NCI-H345 (cell line): ENCODE results near the gene FKBP5.
"Not testable (repeated sequence)": the region's sequence is repeated elsewhere in the genome, so short reads cannot be mapped to it uniquely, and the experiment has no call there.

Experiments used
- DNase-seq: peaks from one replicate; lab custom pipeline; 2025; lab: John Stamatoyannopoulos, UW

FKBP5 gene

DNA sequence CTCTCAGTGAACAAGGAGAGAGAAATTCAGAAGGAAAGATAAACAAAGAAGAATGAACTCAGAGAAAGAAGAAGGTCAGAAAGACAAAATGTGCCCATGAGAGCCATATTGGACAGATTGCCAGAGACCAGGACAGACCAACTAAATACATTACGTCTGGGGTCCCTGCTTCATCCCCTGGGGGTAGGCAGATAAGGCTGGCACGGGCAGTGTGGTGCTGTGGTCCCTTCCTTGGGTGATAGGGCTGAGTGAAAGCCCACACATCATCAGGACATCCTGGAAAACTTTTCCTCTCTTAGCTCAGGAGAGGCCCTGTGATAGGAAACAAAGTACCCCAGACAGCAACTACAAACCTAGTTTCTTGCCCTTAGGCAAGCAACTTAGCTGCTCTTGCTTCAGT is 34.9 kb upstream of the FKBP5 start:
- no peak for DNase-seq

DNA sequence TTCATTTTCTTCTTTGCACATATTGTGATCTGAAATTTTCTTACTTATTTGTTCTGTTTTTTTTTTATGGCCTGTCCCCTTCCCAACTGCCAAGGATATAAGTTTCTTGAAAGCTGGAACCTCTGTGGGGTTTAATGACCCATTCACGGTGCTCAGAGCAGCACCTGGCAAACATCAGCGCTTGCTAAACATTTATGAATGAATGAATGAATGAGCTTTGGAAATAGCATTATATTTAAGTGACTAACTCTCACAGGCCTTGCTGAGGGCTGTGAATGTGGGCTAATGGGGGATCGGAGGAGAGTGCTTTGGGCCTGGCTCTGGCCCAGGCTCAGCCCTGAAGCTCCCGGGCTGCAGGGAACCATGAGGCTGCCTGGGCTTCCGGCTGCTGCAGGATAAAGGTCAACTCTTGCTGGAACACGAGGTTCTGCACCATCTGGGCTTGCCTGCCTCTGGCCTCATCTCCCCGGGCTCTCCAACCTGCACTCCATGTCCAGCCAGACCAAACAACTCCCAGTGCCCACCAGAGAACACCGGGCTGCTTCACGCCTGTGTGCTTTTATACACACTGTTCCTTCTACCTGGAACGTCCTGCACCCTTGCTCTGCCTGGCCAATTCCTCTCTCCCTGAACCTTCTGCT is 33.5 kb upstream of the FKBP5 start:
- no peak for DNase-seq

DNA sequence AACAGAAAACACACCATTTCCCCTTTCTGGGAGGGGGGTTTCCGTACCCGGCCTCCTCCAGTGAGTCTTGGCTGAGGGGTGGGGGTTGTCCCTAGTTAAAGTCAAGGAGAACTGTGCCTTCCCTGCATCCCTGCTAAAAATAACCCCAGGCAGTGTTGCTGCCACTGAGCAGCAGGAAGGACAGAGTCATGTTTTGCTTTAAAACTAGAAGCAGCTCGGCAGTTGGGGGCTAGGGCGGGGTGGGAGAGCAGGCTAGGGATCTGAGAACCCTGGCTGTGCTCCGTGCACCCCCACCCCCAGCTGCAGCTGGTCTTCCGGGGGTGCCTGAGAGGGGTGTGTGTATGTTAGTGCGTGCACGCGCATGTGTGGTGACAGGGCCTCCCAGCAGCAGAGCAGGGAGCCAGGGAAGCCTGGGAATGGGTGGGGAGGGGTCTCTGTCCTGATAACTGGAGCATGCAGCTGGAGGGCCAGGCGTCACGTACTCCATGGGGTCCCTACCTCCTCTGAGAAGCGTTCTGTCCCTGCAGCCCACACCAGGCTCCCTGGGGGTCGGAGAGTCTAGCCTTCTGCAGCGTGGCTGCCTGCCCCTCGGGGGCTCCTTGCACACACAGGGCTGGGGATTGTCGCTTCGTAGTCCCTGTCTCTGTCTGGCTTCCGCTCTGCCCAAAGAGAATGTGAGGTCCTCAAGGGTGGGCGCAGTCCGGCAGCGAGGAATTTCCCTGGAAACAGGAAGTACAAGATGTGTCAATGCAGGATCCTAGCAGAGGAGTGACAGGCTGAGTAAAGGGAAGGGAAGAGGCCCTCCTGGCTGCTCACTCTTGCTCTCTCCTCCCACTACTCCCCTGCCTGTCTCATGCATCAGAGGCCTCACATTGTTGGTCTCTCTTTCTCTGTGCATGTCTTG is 31.4 kb upstream of the FKBP5 start:
- DNase-seq = peak; percentile 2

DNA sequence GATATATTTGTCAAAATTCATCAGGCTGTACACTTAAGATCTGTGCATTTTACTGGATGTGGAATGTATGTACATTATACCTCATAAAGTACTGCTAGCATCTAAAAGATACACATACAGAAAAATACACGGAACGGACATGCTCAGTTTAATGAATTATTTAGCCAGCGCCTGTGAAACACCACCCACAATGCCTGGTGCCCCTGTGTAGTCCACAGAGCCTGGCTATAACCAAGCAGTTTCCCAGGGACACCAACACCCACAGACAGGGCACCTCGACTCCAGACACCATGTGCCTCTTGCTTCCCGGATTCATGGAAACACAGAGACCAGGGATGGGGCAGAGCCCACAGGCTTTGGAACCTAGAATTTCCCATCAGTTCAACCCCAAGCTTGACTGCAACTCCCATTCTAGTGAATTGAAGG is 30.7 kb upstream of the FKBP5 start:
- DNase-seq = no peak

DNA sequence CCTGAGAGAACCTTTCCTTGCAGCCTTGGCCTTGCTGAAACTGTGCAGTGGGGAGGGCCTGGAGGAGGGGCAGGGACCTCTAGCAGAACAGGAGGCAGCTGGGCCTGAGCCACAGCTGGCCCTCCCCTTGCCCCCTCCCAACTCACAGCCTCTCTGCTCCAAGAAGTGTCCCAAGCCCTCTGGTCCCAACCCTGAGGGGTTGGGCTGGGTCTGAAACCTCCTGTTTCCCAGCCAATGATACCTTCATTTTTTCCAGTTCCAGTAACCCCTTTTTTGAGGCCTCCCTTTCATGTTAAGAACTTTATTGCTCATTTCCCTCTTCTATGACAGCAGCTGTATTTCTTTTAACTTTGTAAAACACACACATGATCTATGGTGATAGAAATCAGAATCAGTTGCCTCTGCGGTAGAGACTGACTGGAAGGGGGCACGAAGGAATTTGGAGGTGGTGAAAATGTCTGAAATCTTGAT is 30.2 kb upstream of the FKBP5 start:
- DNase-seq = no peak

DNA sequence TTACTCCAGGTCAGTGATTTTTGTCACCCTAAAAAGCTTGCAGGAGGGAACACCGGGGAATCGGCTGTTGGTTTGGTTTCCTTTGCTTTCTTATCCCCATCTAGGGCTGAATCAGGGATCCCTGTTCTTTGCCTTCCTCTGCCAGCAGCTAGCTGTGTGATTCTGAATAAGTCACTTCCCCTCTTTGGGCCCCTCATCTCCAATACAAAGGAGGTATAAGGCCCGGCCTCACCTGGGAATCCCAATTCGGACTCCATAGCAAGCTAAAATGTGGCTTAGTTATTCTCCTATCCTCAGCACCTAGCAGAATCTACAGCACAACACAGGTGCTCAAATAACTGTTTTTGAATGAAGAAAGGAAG is 29.6 kb upstream of the FKBP5 start:
- DNase-seq = no peak

DNA sequence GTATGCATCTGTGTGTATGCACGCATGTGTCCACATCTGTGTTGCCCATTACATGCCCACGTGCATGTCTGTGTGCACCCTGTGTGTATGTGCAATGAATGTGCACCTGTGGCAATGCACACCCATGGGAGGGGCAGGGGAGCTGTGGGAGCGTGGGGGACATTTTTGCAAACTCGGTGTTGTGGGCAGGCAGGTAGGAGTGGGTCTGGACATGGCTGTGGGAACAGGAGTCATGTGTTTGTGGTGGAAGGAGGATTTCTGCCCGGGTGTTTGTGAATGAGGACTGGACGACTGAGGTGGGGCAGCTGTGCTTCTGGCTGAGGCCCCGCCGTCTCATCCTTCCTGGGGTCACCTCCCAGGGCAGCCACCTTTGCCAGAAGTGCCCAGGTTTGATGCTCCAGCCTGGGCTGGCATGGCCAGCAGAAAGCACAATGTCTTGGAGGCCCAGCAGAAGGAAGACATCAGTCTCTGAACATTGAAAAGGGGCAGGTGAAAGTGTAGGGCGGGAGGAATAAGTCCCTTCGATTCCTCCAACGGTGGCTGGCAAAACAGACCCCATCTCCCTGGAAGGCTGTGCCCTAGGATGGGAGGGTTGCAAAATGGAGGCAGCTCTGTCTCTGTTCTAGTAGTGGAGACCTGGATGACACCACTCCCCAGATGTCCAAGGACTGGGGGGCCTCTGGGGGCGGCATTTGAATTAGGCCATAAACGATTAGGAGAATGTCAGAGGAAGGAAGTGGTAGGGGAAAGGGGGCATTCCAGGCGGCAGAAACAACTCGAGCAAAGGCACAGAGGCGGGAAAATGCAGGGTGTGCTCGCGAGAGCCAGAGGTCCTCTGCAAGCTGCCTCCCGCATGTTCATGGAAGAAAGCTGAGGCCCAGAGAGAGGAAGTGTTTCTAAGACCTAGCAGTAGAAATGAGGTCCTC is 29.0 kb upstream of the FKBP5 start:
- no peak for DNase-seq

DNA sequence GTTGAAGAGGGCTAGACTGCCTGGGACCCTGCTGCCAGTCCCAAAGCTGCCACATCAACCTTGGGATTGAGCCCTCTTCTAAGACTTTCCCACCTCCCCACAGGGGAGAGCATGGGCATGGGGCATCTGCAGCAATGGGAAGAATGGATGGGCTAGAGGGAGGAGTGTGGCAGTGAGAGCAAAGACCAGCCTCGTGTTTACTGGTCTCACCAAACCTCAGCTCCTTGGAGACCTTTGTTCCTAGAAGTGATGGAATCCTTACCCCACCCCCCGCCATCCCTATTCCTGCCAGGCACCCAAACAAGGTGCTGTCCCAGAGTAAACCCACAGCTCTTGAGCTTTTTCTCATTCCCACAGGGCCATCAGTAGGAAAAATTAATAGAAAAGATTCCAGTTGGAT is 28.1 kb upstream of the FKBP5 start:
- DNase-seq = no peak

DNA sequence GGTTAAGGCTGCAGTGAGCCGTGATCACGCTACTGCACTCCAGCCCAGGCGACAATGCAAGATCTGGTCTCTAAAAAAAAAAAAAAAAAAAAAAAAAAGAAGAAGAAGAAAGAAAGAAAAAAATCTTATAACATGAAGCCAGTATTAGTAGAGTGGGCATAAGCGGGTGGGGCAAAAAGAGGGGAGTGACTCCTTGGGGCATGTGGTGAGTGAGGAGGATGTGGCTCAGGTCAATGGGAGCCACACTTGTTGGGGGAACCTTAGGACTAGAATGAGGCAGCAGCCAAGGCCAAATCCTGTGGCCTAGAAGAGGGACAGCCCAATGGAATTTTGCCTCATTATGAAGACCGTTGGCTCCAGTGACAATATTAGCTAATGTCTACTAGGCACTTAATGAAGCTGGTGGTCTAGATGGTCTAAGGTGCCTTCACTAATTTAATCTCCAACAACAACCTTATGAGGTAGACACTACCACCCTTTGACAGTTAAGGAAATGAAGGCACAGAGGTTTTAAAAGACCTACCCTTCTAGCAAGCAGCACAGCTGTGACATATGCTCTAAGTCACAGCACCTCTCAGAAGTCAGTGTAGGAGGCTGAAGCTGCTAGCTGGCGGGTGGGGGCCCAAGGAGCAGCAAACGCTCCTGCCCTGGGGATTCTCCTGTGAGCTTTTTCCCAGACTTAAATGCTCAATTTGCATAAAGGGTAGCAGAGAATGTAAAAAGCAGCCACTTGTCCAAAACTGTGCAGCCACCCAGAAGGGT is 24.5 kb upstream of the FKBP5 start:
- no peak for DNase-seq

DNA sequence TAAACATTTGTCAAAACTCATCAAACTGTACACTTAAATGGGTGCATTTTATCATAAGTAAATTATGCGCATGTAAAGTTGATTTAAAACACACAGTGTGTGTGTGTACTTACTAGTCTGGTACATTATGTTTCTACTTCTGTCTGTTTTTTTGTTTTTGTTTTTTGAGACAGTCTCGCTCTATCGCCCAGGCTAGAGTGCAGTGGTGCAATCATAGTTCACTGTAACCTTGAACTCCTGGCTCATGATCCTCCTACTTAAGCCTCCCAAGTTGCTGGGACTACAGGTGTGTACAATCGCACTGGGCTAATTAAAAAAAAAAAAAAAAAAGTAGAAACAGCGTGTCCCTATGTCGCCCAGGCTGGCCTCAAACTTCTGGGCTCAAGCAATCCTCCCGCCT is 23.0 kb upstream of the FKBP5 start:
- no peak for DNase-seq

DNA sequence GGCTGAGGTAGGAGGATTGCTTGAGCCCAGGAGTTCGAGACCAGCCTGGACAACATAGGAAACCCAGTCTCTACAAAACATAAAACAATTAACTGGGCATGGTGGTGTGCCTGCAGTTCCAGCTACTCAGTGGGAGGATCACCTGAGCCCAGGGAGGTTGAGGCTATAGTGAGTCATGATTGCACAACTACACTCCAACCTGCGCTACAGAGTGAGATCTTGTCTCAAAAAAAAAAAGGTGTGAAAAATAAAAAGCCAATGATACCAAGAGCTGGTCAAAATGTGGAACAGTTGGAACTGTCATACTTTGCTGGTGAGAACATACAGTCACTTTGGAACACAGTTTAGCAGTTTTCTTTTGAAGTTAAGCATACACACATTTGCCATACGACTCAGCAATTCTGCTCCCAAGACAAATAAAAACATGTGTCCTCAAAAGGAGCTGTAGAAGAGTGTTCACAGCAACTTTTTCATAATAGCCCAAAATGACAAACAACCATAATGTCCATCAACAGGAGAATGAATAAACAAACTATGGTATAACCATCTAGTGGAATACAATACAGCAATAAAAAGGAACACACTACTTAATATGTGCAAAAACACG is 21.6 kb upstream of the FKBP5 start:
- no peak for DNase-seq

DNA sequence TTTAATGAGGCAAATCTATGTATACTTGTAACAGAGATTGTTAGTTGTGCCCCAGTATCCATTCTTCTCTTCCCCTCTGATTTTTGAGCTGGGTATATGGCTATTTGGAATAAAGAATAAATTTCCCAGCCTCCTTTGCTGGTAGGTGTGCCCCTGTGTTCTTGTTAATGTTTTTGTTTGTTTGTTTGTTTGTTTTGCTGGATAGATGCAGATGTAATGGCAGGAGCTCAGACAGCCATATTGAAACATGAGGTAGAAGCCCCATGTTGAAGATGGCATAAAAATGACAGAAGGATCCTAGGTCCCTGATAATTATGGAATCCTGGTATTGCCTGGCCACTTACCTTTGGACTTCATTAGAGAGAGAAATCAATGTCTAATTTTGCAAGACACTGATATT is 19.9 kb upstream of the FKBP5 start:
- no peak for DNase-seq

DNA sequence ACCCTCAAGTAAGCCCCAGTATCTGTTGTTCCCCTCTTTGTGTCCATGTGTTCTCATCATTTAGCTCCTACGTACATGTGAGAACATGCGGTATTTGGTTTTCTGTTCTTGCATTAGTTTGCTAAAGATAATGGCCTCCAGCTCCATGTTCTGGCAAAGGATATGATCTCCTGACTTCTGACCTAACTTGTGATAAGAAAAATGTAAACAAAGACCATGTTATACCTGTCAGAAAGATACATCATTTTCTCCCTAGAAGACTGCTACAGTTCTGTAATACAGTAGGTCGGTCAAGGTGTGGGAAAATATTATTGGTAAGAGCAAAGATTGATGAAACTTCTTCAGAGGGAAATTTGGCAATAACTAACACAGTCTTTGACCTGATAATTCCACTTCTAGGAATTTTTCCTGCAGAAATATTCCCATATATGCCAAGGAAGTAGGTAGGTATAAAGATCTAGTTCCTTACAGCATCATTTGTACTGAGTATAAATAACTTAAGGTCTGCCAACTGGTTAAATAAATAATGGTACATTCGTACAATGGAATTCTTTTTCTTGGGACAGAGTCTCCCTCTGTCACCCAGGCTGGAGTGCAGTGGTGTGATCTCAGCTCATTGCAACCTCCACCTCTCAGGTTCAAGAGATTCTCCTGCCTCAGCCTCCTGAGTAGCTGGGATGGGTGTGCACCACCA is 19.1 kb upstream of the FKBP5 start:
- no peak for DNase-seq

DNA sequence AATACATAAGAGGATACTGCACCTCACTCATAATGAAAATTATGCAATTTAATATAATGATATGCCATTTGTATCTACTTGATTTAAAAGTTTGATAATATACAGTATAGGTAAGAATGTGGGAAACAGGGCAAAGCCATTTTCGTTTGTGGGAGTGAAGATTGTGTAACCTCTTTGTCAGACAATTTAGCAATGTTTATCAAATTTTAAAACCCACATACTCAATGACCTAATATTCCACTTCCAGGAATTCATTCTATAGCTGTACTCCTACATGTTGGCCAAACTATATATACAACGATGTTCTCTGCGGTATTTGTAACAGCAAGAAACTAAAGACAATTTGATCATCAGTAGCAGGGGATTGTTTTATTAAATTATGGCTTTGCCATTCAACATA is 17.8 kb upstream of the FKBP5 start:
- DNase-seq = no peak

DNA sequence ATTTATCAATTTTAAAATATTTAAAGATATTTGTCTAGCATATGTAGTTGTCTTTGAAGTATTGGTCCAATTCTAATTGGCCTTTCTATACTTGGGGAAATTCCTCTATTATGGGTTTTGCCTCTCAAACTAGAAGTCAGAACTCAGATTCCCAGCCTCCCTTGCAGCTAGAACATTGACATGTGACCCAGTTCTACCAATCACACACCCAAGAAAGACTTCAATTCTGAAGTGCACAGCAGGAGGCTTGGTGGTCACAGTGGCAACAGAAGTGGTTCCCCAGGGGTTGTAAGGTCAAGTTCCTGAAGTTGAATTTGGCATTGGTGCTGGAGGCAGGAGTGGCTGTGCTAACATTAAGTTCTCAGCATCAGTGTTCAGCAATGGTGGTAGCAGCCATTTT is 14.8 kb upstream of the FKBP5 start:
- DNase-seq = no peak

DNA sequence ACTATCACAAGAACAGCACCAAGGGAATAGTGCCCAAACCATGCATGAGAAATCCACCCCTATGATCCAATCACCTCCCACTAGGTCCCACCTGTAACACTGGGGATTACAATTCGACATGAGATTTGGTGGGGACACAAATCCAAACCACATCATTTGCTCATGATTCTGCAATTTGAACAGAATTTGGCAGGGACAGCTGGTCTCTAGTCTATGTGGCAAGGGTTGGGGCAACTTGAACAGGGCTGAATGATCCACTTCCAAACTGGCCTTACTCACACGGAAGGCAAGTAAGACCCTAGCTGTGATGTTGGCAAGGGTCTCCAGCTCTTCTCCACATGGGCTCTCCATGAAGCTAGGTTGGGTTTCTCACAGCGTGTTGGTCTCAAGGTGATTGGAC is 10.1 kb upstream of the FKBP5 start:
- DNase-seq = no peak

DNA sequence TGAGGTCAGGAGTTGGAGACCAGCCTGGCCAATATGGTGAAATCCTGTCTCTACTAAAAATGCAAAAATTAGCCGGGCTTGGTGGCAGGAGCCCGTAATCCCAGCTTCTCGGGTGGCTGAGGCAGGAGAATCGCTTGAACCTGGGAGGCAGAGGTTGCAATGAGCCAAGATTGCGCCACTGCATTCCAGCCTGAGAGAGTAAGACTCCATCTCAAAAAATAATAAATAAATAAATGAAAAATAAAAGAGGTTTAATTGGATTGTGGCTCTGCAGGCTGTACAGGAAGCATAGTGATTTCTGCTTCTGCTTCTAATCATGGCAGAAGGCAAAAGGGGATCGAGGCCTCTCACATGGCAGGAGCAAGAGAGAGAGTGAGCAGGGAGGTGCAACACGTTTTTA is 9.7 kb upstream of the FKBP5 start:
- not testable (repeated sequence) for DNase-seq

DNA sequence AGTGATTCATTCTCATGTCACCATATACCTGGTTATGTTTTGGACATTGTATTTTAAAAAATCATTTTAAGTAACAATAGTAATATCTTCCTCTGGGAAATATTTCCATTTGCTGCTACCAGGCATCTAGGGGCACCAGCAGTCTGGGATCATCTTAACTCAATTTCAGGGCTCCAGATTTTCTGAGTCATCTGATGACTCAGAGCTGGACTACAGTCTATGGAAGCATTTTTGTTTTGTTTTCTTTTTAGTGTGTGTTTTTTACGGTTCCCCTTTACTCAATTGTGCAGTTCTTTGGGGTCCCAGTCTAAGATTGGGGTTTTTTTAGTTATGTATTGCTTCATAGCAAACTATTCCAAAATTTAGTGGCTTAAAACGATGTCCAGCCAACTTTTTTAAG is 5.7 kb upstream of the FKBP5 start:
- no peak for DNase-seq

DNA sequence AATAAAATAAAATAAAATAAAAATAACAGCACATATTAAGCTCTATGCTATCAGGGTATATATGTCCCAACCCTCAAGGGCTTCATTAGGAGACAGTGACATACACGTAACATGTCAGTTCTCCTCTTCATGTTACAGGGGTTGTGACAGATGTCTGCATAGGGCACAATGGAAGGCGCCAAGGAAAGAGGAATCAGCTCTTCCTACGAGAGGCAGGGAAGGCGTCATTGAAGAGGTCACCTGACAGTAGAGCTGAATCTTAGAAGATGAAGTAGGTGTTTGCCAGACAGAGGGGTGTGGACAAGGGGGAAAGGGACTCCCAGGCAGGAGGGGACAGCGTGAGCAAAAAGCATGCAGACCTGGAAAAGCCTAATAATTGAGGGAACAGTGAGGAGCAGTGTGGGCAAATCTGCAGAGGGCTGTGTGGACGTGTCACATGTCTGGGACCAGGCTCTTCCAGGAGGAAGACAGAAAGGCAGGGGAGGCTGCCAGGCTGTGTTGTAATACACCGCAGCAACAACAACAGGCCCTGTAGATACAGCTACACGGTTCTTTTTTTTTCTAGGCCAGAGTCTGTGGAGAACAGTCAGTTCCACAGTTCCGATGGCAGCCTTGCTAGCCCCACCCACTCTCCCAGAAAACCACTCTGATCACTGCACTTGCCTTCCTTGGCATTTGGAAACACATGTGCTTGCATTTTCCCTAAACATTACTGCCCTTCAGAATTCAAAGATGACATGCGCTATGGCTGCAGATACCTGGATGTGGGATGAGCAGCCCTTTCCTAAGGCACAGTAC is 2.5 kb upstream of the FKBP5 start:
- DNase-seq = no peak

DNA sequence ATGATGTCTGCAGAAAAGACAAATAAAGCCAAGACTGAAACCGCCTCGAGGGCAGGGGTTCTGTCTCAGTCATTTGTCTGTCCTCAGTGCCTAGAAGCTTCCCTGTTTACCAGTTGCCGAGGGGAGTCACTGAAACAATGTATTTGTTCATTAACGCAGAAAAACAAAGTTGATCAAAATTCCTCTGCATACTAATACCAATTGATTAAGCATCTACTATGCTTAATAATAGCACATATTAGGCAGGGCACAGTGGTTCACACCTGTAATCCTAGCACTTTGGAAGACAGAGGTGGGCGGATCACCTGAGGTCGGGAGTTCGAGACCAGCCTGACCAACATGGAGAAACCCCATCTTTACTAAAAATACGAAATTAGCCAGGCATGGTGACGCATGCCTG is 1.8 kb upstream of the FKBP5 start:
- no peak for DNase-seq
